ENCODE measurements around the gene NEURL2. TPM values are rescaled to one million over a fixed set of nuclear protein-coding genes. Genes with fewer than 3 reads are reported as not detected.

NEURL2 gene
- total RNA-seq, 1 donor from 2014 or later: 7.4 TPM

DNA sequence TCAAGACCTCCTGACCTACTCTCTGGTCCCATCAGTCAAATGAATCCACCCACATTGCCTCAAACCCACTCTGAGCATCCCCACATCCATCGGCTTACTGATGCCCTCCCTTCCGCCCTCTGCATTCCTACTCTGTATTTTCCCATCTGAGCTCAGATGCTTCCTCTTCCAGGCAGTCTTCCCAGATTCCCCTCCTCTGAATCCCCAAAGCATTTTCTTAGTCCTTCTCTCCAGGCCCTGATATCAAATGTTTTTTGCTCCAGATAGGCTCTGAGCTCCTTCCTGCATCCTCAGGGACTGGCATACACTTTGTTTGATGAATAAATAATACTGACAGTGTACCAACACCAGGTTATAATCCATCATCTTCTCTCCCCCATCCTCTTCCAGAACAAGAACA, 17.1 kb upstream of the NEURL2 start:
- no peak for DNase-seq (ENCODE audit: extremely low spot score, unreplicated experiment)
- H3K36me3 Mint-ChIP-seq (ENCODE audit: unreplicated experiment): peaks cover 23% of the 10 kb centered on the region
- TF ChIP-seq CTCF (IDR thresholded peaks at IDR 0.05): no peak
- no peak overlapping the region for H3K4me3 Mint-ChIP-seq (ENCODE audit: unreplicated experiment)
- peaks cover 22% of the 10 kb centered on the region for H3K4me1 Mint-ChIP-seq (ENCODE audit: unreplicated experiment)
- no peaks in the 10 kb centered on the region for H3K27me3 Mint-ChIP-seq (ENCODE audit: unreplicated experiment)
- no peak overlapping the region for H3K27ac Mint-ChIP-seq (ENCODE audit: unreplicated experiment)
- H3K9me3 Mint-ChIP-seq (ENCODE audit: unreplicated experiment): no peaks in the 10 kb centered on the region

DNA sequence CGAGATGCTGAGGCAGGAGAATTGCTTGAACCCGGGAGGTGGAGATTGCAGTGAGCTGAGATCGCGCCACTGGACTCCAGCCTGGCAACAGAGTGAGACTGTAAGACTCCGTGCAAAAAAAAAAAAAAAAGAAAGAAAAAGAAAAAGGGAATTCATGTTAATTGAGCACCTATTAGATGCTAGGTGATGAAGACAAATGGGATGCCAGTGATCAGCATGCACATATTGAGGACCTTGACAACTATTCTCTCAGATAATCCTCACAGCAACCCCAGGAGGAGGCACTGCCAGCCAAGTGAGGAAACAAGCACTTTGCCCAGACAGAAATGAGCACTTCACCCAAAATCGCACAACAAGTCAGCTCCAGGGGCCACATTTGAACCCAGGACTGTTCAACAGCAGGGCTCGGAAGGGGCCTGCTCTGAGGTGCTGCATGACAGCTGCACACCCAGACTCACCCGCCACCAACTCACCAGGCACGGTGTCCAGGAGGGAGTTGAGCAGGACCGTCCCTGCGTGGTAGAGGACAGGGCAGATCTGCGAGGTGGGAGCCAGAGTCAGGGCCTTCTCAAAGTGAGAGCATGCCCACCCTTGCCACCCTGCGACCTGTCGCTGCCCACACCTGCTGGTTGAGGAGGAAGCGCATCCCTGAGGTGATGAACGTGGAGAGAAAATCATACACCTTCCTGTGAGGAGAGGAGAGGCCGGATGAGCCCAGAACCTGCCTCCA, 16.4 kb upstream of the NEURL2 start:
- TF ChIP-seq CTCF (IDR thresholded peaks at IDR 0.05): no peak
- H3K9me3 Mint-ChIP-seq (ENCODE audit: unreplicated experiment): no peaks in the 10 kb centered on the region
- peaks cover 20% of the 10 kb centered on the region for H3K4me1 Mint-ChIP-seq (ENCODE audit: unreplicated experiment)
- no peak for DNase-seq (ENCODE audit: extremely low spot score, unreplicated experiment)
- no peak overlapping the region for H3K27ac Mint-ChIP-seq (ENCODE audit: unreplicated experiment)
- no peaks in the 10 kb centered on the region for H3K27me3 Mint-ChIP-seq (ENCODE audit: unreplicated experiment)
- peaks cover 23% of the 10 kb centered on the region for H3K36me3 Mint-ChIP-seq (ENCODE audit: unreplicated experiment)
- H3K4me3 Mint-ChIP-seq (ENCODE audit: unreplicated experiment): no peak overlapping the region

DNA sequence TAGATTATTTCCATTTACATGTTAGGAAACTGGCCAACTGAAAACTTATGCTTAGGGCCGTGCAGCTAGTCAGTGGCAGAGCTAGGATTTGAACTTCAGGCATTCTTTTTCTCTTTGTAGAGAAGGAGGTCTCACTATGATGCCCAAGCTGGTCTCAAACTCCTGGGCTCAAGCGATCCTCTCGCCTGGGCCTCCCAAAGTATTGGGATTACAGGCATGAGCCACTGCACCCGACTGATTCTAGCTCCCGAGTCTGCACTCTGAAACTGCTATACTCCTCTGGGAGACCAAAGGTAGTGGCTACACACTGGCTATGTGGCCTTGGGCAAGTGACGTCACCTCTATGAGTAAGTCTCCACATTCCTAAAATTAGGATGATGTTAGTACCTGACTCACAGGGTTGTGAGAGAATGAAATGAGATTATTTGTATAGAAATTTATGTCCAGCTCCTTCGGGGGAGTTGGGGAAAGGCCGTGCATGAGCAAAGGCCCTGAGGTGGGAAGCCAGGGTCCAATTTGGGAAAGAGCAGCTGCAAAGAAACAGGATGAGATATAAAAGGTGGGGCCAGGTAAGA, 14.6 kb upstream of the NEURL2 start:
- H3K9me3 Mint-ChIP-seq (ENCODE audit: unreplicated experiment): no peaks in the 10 kb centered on the region
- H3K36me3 Mint-ChIP-seq (ENCODE audit: unreplicated experiment): peaks cover 22% of the 10 kb centered on the region
- DNase-seq (ENCODE audit: extremely low spot score, unreplicated experiment): no peak
- no peak for TF ChIP-seq CTCF (IDR thresholded peaks at IDR 0.05)
- H3K4me1 Mint-ChIP-seq (ENCODE audit: unreplicated experiment): peaks cover 7% of the 10 kb centered on the region
- no peaks in the 10 kb centered on the region for H3K27me3 Mint-ChIP-seq (ENCODE audit: unreplicated experiment)
- no peak overlapping the region for H3K4me3 Mint-ChIP-seq (ENCODE audit: unreplicated experiment)
- H3K27ac Mint-ChIP-seq (ENCODE audit: unreplicated experiment): no peak overlapping the region

GRCh38 chr20:45904583-45905504, 13.8 kb upstream of the NEURL2 start:
- Mint-ChIP-seq H3K9me3 (ENCODE audit: unreplicated experiment) (no peaks in the 10 kb centered on the region), H3K27ac (ENCODE audit: unreplicated experiment) (no peak overlapping the region), H3K4me3 (ENCODE audit: unreplicated experiment) (no peak overlapping the region), H3K36me3 (ENCODE audit: unreplicated experiment) (peaks cover 21% of the 10 kb centered on the region), H3K27me3 (ENCODE audit: unreplicated experiment) (no peaks in the 10 kb centered on the region), H3K4me1 (ENCODE audit: unreplicated experiment) (peaks cover 3% of the 10 kb centered on the region)
- DNase-seq (ENCODE audit: extremely low spot score, unreplicated experiment): no peak
- TF ChIP-seq CTCF (IDR thresholded peaks at IDR 0.05): no peak

All from osteocyte (in vitro differentiated cells).